ENCODE results near the gene INA.

INA gene

GRCh38 chr10:103232131-103232673, 44.7 kb upstream of the INA start:
- Histone ChIP-seq H3K4me3 (ENCODE audit: low read depth, low read length, poor library complexity, severe bottlenecking) (no peak overlapping the region), H3K27me3 (ENCODE audit: insufficient read depth, low read length) (no peaks in the 10 kb centered on the region), H3K9ac (ENCODE audit: low read length) (no peak overlapping the region), H3K4me1 (ENCODE audit: insufficient read depth, low read length, severe bottlenecking) (peaks cover 11% of the 10 kb centered on the region), H3K9me3 (ENCODE audit: low read length) (no peaks in the 10 kb centered on the region), H3K79me2 (ENCODE audit: insufficient read depth, low read length) (no peaks in the 10 kb centered on the region), H3K4me2 (ENCODE audit: low read length) (no peak overlapping the region), H3F3A (ENCODE audit: insufficient read depth, low read length) (no peaks in the 10 kb centered on the region), H3K36me3 (ENCODE audit: insufficient read depth, low read length) (no peaks in the 10 kb centered on the region), H4K20me1 (ENCODE audit: insufficient read depth, low read length) (no peaks in the 10 kb centered on the region), H3K9me2 (ENCODE audit: low read depth, low read length) (no peaks in the 10 kb centered on the region), H2AFZ (ENCODE audit: low read length) (no peak overlapping the region), H3K27ac (ENCODE audit: low read depth, low read length, poor library complexity, severe bottlenecking) (no peak overlapping the region)
- TF ChIP-seq EZH2 (IDR thresholded peaks at IDR 0.05; ENCODE audit: borderline replicate concordance, low read length): no peak
- TF ChIP-seq CTCF (IDR thresholded peaks at IDR 0.05; ENCODE audit: low read length): no peak

GRCh38 chr10:103232772-103233488, 44.0 kb upstream of the INA start:
- no peak overlapping the region for H3K27ac ChIP-seq (ENCODE audit: low read depth, low read length, poor library complexity, severe bottlenecking)
- H3K4me1 ChIP-seq (ENCODE audit: insufficient read depth, low read length, severe bottlenecking): peaks cover 11% of the 10 kb centered on the region
- H2AFZ ChIP-seq (ENCODE audit: low read length): no peak overlapping the region

GRCh38 chr10:103235775-103236174, 41.2 kb upstream of the INA start:
- H3K27ac ChIP-seq (ENCODE audit: low read depth, low read length, poor library complexity, severe bottlenecking): no peak overlapping the region
- no peaks in the 10 kb centered on the region for H3K9me2 ChIP-seq (ENCODE audit: low read depth, low read length)
- no peak overlapping the region for H3K9ac ChIP-seq (ENCODE audit: low read length)
- H2AFZ ChIP-seq (ENCODE audit: low read length): no peak overlapping the region
- no peak overlapping the region for H3K4me3 ChIP-seq (ENCODE audit: low read depth, low read length, poor library complexity, severe bottlenecking)
- no peaks in the 10 kb centered on the region for H3F3A ChIP-seq (ENCODE audit: insufficient read depth, low read length)
- no peaks in the 10 kb centered on the region for H3K36me3 ChIP-seq (ENCODE audit: insufficient read depth, low read length)
- H4K20me1 ChIP-seq (ENCODE audit: insufficient read depth, low read length): no peaks in the 10 kb centered on the region
- no peak for TF ChIP-seq CTCF (IDR thresholded peaks at IDR 0.05; ENCODE audit: low read length)
- TF ChIP-seq EZH2 (IDR thresholded peaks at IDR 0.05; ENCODE audit: borderline replicate concordance, low read length): no peak
- H3K4me2 ChIP-seq (ENCODE audit: low read length): no peak overlapping the region
- no peaks in the 10 kb centered on the region for H3K27me3 ChIP-seq (ENCODE audit: insufficient read depth, low read length)
- H3K4me1 ChIP-seq (ENCODE audit: insufficient read depth, low read length, severe bottlenecking): peaks cover 18% of the 10 kb centered on the region
- no peaks in the 10 kb centered on the region for H3K9me3 ChIP-seq (ENCODE audit: low read length)
- H3K79me2 ChIP-seq (ENCODE audit: insufficient read depth, low read length): no peaks in the 10 kb centered on the region

More at GRCh38 chr10:103232772-103233488, 44.0 kb upstream of the INA start:
- Histone ChIP-seq H3F3A (ENCODE audit: insufficient read depth, low read length) (no peaks in the 10 kb centered on the region), H3K36me3 (ENCODE audit: insufficient read depth, low read length) (no peaks in the 10 kb centered on the region), H3K4me2 (ENCODE audit: low read length) (no peak overlapping the region), H3K9me2 (ENCODE audit: low read depth, low read length) (no peaks in the 10 kb centered on the region), H3K9ac (ENCODE audit: low read length) (no peak overlapping the region), H3K4me3 (ENCODE audit: low read depth, low read length, poor library complexity, severe bottlenecking) (no peak overlapping the region), H3K9me3 (ENCODE audit: low read length) (no peaks in the 10 kb centered on the region), H4K20me1 (ENCODE audit: insufficient read depth, low read length) (no peaks in the 10 kb centered on the region), H3K27me3 (ENCODE audit: insufficient read depth, low read length) (no peaks in the 10 kb centered on the region), H3K79me2 (ENCODE audit: insufficient read depth, low read length) (no peaks in the 10 kb centered on the region)
- TF ChIP-seq EZH2 (IDR thresholded peaks at IDR 0.05; ENCODE audit: borderline replicate concordance, low read length) (no peak), CTCF (IDR thresholded peaks at IDR 0.05; ENCODE audit: low read length) (no peak)
